ENCODE results near the gene NUDT7.

- TF ChIP-seq CTCF (IDR thresholded peaks at IDR 0.05): no peak
- TF ChIP-seq POLR2A (IDR thresholded peaks at IDR 0.05): no peak
- TF ChIP-seq POLR2AphosphoS5 (IDR thresholded peaks at IDR 0.05): no peak
Observed at GRCh38 chr16:77745972-77746371, 23.7 kb downstream of the NUDT7 start.
